SW 1271 (cell line): ENCODE results near the gene THAP12.
A peak's percentile ranks its signal among the peaks of the same experiment; 100 is the strongest.
"Not testable (repeated sequence)": the region's sequence is repeated elsewhere in the genome, so short reads cannot be mapped to it uniquely, and the experiment has no call there.

Experiments
- DNase-seq, 2 experiments: peaks; one replicate each; lab custom pipeline; 2025; lab: John Stamatoyannopoulos, UW

THAP12 gene, protein sequence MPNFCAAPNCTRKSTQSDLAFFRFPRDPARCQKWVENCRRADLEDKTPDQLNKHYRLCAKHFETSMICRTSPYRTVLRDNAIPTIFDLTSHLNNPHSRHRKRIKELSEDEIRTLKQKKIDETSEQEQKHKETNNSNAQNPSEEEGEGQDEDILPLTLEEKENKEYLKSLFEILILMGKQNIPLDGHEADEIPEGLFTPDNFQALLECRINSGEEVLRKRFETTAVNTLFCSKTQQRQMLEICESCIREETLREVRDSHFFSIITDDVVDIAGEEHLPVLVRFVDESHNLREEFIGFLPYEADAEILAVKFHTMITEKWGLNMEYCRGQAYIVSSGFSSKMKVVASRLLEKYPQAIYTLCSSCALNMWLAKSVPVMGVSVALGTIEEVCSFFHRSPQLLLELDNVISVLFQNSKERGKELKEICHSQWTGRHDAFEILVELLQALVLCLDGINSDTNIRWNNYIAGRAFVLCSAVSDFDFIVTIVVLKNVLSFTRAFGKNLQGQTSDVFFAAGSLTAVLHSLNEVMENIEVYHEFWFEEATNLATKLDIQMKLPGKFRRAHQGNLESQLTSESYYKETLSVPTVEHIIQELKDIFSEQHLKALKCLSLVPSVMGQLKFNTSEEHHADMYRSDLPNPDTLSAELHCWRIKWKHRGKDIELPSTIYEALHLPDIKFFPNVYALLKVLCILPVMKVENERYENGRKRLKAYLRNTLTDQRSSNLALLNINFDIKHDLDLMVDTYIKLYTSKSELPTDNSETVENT

GRCh38 chr11:76380977-76381719, at the start of gene THAP12, which contains the start of gene GVQW3:
Gene THAP12, minus strand, starts transcription at chr11:76381132. Its CDS starts 296 bp downstream, at chr11:76380836.
Gene GVQW3, plus strand, starts transcription at chr11:76381323. Its CDS starts 506 bp downstream, at chr11:76381829.
- DNase-seq, result peak; percentile 94 to 95

DNA sequence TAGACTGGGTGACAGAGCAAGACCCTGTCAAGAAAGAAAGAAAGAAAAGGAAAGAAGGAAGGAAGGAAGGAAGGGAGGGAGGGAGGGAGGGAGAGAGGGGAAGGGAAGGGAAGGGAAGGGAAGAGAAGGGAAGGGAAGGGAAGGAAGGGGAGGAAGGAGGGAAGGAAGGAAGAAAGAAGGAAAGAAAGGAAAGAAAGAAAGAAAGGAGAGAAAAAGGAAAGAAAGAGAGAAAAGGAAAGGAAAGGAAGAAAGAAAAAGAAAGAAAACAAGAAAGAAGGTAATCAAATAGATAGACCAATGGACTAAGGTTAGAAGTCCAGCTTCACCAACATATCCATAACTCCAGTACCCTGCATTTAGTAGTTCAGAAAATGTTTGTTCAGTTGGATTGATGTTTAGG, 45.7 kb upstream of the THAP12 start:
- DNase-seq, result no peak

DNA sequence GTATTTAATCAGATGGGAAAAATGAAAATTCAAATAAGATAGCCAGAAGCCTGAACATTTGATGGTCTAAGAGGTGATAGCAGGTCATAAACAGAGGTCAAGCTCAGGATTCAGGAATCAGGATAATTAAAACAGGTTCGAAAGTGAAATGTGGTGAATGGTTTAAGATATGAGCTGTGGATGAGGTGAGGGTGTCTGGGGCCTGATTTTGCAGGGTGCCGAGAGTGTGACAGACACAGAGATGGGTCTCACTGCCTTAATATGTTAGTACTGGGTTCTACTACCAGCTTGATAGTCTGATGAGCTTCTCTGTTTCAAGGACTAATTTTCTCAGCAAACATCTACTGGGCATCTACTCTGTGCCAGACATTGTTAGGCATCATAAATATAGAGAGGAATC, 44.0 kb upstream of the THAP12 start:
- DNase-seq, result no peak

DNA sequence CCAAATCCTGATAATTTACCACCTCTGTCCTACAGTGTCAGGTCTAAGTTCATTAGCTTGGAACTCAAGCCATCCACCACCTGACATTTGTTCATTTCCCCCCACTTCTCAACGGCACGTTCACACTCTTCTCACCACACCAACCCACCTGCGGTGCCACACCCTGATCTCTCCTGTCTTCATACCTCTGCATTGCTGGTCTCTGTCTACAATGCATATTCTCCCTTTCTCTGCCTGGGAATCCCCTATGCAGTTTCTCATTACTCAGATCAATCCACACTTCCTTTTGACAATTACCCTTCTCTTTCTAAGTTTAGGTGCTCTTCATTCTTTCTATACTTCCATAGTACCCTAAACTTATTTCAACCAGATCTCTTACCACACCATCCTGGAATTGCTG, 43.4 kb upstream of the THAP12 start:
- DNase-seq, result no peak

- DNase-seq, result no peak
Measured at GRCh38 chr11:76419896-76420295, 39.0 kb upstream of the THAP12 start.

- DNase-seq, result no peak
Measured at GRCh38 chr11:76415073-76415472, 34.1 kb upstream of the THAP12 start.

- DNase-seq, result no peak
Measured at GRCh38 chr11:76410851-76411357, 30.0 kb upstream of the THAP12 start.

DNA sequence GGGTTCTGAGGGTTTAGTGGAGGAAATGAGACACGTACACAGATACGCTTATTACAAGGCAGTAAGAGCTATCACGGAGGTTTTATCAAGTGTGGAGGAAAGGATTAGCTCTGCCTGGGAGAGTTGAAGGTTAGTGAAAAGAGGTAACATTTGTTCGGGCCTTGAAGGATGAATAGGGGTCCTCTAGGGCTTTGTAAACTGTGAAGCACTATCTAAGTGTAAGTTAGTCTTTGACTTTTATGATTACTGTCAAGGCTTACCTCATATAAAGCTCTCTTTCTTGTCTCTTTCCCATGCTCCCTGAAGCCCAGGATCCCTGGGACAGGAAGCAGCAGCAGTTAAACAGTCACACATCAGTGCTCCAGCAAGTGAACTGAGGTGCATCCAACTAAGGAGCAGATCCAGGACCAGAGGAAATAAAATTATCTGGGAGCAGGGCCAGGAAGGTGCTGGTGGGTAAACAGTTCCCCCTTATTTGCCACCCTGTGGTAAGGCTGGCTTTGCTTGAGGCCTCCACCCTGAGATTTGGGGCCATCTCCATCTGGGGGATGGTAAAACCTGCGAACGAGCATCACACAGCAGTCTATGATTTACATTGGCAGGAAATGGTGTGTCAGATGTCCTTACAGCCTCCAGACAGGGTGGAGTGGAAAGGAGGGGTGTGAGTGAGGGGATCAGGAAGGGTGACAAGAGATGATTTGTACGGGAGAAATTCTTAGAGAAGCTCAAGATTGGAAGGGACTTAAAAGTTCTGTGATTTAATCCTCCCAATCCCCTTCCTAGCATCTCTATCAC, 27.4 kb upstream of the THAP12 start:
- DNase-seq, result no peak

GRCh38 chr11:76406359-76406758, 25.4 kb upstream of the THAP12 start:
- DNase-seq, result no peak

GRCh38 chr11:76401484-76401883, 20.6 kb upstream of the THAP12 start:
- not testable (repeated sequence) for DNase-seq

- no peak for DNase-seq
Measured at GRCh38 chr11:76400967-76401366, 20.0 kb upstream of the THAP12 start.

DNA sequence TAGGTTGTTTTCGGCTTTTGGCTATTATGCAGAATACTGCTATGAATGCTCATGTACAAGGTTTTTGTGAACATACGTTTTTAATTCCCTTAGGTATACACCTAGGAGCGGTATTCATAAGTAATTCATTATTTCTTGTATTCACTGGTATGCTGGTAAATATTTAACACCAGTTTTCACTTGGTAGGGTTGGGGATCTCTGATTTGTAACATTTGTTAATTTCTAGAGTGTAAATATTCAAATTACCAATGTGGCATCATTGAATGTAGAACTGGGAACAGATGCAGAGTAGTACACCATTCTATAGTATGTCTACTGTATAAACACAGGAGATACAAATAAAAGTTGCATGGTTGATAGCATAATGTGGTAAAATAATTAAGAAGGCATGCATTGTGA, 16.5 kb upstream of the THAP12 start:
- no peak for DNase-seq

DNA sequence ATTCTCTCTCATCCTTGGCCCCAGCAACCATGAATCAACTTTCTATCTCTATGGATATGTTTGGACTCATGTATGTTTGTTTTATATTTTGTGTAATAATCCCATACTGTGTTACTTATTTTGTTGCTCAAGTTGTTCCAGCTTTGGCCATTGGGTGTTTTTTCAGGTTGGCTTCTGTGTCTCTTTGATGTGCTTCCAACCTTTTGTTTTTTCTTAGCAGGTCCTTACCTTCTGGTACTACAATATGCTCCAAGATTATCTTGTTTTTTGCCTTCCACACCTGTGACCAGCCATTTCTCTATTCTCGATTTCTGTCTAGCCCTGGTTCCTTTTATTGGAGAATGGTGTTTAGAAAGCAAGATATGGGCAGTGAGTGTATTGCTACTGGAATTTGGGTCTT, 14.4 kb upstream of the THAP12 start:
- DNase-seq, result no peak

DNA sequence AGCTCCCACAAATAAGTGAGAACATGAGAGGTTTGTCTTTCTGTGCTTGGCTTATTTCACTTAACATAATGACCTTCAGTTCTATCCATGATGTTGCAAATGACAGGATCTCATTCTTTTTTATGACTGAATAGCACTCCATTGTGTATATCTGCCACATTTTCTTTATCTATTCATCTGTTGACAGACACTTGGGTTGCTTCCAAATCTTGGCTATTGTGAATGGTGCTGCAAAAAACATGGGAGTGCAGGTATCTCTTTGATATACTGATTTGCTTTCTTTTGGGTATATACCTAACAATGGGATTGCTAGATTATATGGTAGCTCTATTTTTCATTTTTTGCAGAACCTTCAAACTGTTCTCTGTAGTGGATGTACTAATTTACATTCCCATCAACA, 13.5 kb upstream of the THAP12 start:
- DNase-seq, result no peak

DNA sequence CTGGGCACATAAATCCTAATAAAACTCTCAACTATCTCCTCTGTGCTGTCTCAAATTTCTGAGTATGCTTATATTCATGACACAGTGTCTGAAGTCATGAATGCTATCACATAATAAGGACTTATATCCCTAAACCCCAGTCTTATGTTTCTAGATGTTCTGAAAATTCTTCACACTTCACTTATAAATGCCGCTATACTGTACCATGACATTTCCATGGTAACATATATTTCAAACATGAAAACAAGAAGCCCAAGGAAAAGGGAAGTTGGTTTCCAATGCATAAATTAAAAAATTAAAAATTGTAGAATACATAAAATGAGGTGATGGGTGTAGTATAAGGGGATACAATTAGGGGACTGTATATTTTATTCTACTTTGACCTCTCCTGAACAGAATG, 11.9 kb upstream of the THAP12 start:
- no peak for DNase-seq

DNA sequence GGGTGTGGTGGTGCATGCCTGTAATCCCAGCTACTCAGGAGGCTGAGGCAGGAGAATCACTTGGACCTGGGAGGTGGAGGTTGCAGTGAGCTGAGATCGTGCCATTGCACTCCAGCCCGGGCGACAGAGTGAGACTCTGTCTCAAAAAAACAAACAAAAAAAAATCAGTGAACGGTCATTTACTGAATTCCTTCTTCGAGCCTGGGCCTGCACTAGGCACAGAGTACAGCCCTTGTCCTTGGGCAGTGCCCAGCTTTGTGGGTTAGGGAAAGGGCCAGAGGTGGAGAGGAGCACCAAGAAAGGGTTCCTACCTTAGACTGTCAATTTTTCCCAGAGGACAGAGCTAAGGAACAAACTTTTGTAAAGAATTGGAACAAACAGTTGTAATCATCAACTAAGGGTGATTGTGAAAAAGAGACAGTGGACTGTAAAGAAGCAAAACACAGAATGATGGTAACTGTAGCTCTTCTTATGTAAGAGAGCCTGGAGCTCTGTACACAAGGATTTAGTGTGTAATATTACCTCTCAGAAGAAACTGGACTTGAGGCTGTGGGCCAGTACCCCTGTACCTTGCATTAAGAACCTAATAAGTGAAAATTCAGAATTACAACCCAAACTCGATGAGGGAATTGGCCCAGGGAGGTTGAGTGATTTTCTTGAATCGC, 11.0 kb upstream of the THAP12 start:
- no peak for DNase-seq

DNA sequence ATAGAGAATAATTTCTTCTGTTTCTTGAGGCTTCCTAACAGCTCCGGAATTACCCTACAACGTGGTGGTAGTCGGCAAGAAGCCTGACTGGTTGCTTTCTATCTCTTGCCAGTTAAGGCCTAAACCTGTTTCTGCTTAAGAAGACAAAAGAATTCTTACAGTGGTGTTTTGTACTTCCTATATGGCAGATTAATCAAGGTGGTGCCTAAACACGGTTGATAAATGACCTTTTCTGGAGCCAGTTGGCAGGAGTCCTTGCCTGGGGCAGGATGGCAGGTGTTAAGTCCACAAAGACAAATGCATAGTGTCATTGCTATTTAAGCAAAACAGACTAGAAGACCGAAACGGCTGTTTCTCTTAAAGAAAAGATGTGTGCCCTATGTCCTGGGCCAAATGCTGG, 10.1 kb upstream of the THAP12 start:
- no peak for DNase-seq

DNA sequence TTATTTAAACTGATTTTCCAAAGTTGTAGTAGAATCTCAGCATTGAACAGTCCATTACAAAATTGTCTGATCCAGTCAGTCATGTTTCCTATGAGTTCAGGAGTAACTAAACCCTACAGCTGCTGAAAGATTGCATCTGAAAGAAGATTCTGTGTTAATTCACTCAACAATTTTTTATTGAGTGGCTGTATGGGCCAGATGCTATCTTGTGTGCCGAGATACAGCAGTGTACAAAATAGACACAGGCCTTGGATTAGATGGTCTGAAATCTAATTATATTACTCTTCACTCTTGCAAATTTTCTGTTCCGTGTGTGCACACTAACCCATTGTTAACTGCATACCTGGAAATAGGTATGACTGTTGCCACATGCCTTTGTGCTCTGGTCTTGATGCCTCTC, 7.5 kb upstream of the THAP12 start:
- DNase-seq, result no peak

DNA sequence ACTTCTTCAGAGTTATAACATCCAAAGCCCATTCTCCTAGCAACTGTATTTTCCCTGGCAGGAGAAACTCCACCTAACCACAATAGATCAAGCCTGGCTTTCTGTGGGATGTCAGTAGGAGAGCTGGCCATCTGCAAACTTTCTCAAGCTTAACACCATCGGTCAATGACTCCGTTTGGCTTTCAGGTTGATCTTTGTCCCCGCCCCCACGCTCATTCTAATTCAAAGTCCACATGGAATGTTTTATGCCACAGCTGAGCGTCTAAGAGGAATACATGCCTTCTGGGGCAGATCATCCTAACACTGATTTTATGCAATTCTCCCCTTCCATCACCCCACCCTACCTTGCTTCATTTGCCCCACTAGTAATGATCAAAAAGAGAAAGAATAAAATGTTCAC, 5.0 kb upstream of the THAP12 start:
- no peak for DNase-seq

DNA sequence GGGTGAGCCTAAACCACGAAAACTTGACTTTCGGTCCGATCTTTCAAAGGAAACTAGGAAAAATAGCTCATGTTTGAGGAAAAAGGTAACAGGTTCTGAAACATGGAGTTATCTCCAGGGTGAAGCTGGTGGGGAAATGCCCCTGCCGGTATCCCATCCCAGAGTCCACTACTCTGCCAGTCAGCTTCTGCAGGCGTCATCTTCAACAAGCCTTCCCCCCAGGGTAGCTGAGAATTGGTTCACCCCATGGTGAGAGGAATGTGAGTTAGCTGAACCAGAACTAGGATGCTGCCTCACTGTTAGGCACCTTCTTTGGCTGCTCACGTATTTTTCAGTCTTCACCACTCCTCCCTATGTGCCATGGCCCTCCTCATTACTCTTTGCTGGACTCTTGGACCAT, 1.3 kb upstream of the THAP12 start:
- DNase-seq, result no peak
